GM21390 (cell line): ENCODE data around the gene ZNF586.
"Not testable (repeated sequence)": the region's sequence is repeated elsewhere in the genome, so short reads cannot be mapped to it uniquely, and the experiment has no call there.

Experiments used
- ATAC-seq: cut with Tn5 transposase; IDR thresholded peaks from one replicate; pipeline ENCODE4 v1.9.1; 2021; ENCODE audit not compliant: unreplicated experiment

ZNF586 gene

GRCh38 chr19:57789288-57789687 lies 19.8 kb downstream of the ZNF586 start:
- no peak for ATAC-seq

- ATAC-seq: not testable (repeated sequence)
Measured at GRCh38 chr19:57796580-57796979, 27.1 kb downstream of the ZNF586 start.

- ATAC-seq: no peak
Measured at GRCh38 chr19:57800696-57801095, 31.2 kb downstream of the ZNF586 start.

- no peak for ATAC-seq
Measured at GRCh38 chr19:57802269-57802668, 32.8 kb downstream of the ZNF586 start.

- no peak for ATAC-seq
Measured at GRCh38 chr19:57803265-57803593, 33.8 kb downstream of the ZNF586 start.

- ATAC-seq: no peak
Measured at GRCh38 chr19:57803594-57804325, 34.3 kb downstream of the ZNF586 start.

- no peak for ATAC-seq
Measured at GRCh38 chr19:57807541-57807940, 38.1 kb downstream of the ZNF586 start.

- not testable (repeated sequence) for ATAC-seq
Measured at GRCh38 chr19:57810410-57811295, 41.2 kb downstream of the ZNF586 start.

GRCh38 chr19:57812226-57812625 lies 42.8 kb downstream of the ZNF586 start:
- ATAC-seq: peak; percentile 51

GRCh38 chr19:57812975-57813820 lies 43.7 kb downstream of the ZNF586 start:
- not testable (repeated sequence) for ATAC-seq

- no peak for ATAC-seq
Measured at GRCh38 chr19:57813919-57814504, 44.5 kb downstream of the ZNF586 start.

DNA sequence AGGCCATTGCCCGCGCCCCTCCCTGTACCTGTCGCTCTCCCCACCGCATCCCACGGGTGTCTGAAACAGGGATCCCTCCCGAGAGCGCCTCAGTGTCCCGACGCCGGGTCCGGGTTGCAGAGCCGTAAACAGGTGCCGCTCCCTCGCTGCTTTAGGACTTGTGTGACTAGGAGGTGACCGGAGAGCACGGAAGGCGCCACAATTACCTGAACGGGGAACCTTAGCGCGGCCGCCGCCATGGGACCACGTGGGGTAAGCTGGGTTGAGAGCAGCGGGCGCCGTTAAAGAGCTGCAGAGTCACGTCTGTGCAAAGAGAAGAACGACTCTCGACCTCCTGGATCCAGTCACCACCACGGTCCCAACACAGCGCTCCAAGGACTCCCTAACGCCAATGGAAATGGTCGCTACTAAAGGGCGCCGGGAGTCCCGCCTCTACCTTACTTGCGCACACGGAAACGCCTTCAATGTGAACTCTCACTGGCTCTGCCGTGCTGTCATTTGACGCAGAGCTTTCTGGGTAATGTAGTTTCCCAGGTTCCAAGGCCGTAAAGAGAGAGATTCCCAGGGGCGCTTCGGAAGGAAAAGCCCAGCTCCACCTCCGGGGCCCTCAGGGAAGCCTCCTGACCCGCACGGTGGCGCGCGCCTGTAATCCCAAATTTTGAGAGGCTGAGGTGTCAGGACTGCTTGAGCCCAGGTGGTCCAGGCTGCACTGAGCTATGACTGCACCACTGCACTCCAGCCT lies 45.2 kb downstream of the ZNF586 start, which contains the start of gene ZNF552:
Gene ZNF552 (minus strand): TSS at position 409 of the 742 bp plus-strand sequence. CDS start 170 bp downstream, at position 239.
- ATAC-seq: peak; percentile 68

GRCh38 chr19:57815247-57816075 lies 46.0 kb downstream of the ZNF586 start:
- ATAC-seq: no peak

GRCh38 chr19:57816652-57817051 lies 47.2 kb downstream of the ZNF586 start:
- ATAC-seq: no peak

GRCh38 chr19:57817976-57818375 lies 48.5 kb downstream of the ZNF586 start:
- ATAC-seq: no peak

- no peak for ATAC-seq
Measured at GRCh38 chr19:57818378-57818777, 48.9 kb downstream of the ZNF586 start.

GRCh38 chr19:57819475-57820148 lies 50.1 kb downstream of the ZNF586 start:
- peak; percentile 83 for ATAC-seq

- ATAC-seq: no peak
Measured at GRCh38 chr19:57820599-57820998, 51.1 kb downstream of the ZNF586 start.

- ATAC-seq: not testable (repeated sequence)
Measured at GRCh38 chr19:57821095-57821494, 51.6 kb downstream of the ZNF586 start.
